ENCODE results near the gene SWSAP1.
A peak's percentile ranks its signal among the peaks of the same experiment; 100 is the strongest.

The SWSAP1 gene

GRCh38 chr19:11355160-11356073 is 19.0 kb upstream of the SWSAP1 start, which contains the start of gene PLPPR2:
TSS of gene PLPPR2 (plus strand) at chr19:11355432. CDS start at chr19:11357674, 2,242 bp downstream.
- DNase-seq, result peak in 13 of 14 donors; percentile 23 to 88 (median 68)

GRCh38 chr19:11356074-11356397 is 18.4 kb upstream of the SWSAP1 start:
- no peak for DNase-seq

- no peak for DNase-seq
Observed at GRCh38 chr19:11356676-11357550, 17.6 kb upstream of the SWSAP1 start.

GRCh38 chr19:11359421-11359820 is 15.0 kb upstream of the SWSAP1 start:
- DNase-seq, result no peak

GRCh38 chr19:11361037-11361770 is 13.3 kb upstream of the SWSAP1 start:
- DNase-seq, result no peak

GRCh38 chr19:11361771-11362731 is 12.4 kb upstream of the SWSAP1 start:
- no peak for DNase-seq

- no peak for DNase-seq
Observed at GRCh38 chr19:11363881-11364280, 10.6 kb upstream of the SWSAP1 start.

GRCh38 chr19:11364296-11364904 is 10.1 kb upstream of the SWSAP1 start:
- DNase-seq, result no peak

GRCh38 chr19:11364935-11365334 is 9.5 kb upstream of the SWSAP1 start:
- peak in 1 of 14 donors; percentile 15 for DNase-seq

GRCh38 chr19:11365557-11366117 is 8.8 kb upstream of the SWSAP1 start:
- no peak for DNase-seq

- no peak for DNase-seq
Observed at GRCh38 chr19:11367528-11367927, 6.9 kb upstream of the SWSAP1 start.

GRCh38 chr19:11370744-11371143 is 3.7 kb upstream of the SWSAP1 start:
- DNase-seq, result no peak

GRCh38 chr19:11373166-11373884 is 1.1 kb upstream of the SWSAP1 start:
- peak in 9 of 14 donors; percentile 11 to 59 (median 26) for DNase-seq

- DNase-seq, result peak in 4 of 14 donors; percentile 27 to 48 (median 30)
Observed at GRCh38 chr19:11373885-11374432, 507 bp upstream of the SWSAP1 start.

GRCh38 chr19:11375143-11375948 is 880 bp downstream of the SWSAP1 start:
- peak in 7 of 14 donors; percentile 33 to 63 (median 57) for DNase-seq

GRCh38 chr19:11377237-11377636 is 2.8 kb downstream of the SWSAP1 start:
- peak in 2 of 14 donors; percentile 9 to 12 for DNase-seq

- no peak for DNase-seq
Observed at GRCh38 chr19:11377756-11378155, 3.3 kb downstream of the SWSAP1 start.
